NCI-H1694 (cell line): ENCODE data around the gene FARSB.

Experiments
- DNase-seq: peaks from one replicate; lab custom pipeline; 2025; lab: John Stamatoyannopoulos, UW

FARSB gene

GRCh38 chr2:222548992-222549391 lies 106.9 kb downstream of the FARSB start:
- DNase-seq, result no peak

GRCh38 chr2:222547083-222547482 lies 108.8 kb downstream of the FARSB start:
- DNase-seq, result no peak

DNA sequence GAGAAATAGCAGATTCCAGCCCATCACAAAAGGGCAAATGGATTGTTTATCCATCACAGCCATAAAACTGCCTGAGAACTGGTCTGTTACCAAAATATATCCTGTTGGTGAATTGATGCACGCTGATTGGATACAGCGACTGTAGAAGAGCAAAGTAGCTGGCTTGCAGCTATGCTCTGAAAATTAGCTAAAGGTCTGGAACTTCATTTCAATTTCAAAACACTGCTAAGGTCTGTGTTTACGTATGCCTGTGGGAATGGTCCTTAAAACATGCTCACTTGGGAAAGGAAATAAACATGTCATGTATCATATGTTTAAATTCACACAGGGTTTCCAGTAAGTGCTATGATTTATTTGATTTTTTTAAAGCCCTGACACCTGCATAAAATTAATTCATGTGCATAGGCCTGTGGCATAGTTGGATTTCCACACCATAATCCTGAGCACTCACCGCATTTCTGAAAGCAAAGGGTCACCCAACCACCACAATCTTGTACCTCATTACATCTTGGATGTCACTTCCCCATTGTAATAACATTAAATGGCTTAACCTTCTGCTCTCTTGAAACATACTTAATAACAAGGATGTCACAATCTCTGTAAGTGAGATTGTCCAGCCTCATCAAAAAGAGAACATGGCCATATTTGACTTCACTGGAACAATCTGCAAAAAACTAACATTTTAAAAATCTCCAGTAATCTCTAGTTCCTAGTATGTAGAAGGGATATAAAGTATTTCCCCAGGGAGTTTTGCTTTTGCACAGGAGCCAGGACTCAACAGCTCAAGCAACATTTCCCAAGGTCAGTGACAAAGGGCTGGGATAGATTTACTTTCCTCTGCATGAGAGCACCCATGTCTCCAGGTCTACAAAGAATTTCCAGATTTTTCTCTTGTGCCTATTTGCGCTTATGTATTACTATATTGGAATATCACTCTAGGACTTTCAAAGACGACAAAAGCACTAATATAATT lies 109.8 kb downstream of the FARSB start:
- no peak for DNase-seq

GRCh38 chr2:222544661-222545060 lies 111.2 kb downstream of the FARSB start:
- no peak for DNase-seq

DNA sequence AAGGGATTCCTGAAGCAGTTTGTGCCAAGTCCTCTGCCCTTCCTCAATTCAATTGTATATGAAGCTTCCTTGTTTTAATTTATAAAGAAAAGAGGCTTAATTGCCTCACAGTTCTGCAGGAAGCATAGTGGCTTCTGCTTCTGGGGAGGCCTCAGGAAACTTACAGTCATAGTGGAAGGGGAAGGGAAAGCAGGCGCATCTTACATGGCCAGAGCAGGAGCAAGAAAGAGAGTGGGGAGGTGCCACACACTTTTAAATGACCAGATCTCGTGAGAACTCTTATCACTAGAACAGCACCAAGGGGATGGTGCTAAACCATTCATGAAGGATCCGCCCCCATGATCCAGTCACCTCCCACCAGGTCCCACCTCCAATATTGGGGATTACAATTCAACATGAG lies 117.4 kb downstream of the FARSB start:
- no peak for DNase-seq

DNA sequence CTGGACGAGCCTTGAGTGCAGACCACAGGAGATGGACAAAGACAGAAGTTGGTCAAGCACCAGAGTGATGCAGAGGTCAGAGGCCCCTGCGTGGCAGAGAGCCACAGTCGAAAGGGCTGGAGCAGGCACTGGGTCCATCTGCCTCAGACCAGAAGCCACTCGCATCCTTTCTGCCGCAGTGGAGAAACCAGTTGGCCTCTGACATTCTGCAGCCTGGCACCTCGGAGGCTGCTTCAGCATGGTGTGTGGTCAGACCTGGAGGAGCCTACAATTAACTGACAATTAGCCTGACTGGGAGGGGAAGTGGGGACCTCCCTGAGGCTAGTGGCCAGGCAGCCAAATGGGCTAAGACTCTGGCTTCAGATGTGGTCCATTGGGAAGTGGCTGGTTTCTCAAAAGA lies 120.4 kb downstream of the FARSB start:
- no peak for DNase-seq

DNA sequence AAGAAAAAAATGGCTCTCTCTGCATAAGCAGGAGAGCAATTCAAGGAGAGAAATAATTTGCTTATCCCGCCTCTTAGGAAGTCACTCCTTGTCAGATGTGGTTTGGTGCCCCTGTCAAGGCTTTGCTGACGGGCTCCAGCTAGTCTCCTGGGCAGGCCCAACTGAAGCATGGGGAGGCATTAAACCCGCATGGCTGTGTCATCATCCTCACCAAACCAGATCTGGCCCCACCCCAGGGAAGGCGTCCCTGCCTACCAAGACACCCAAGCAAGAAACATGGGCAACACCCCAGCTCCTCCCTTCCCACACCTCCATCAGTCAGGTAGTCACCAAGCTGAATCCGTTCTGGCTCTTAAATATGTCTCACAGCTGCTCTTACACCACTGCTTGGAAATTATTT lies 123.6 kb downstream of the FARSB start:
- DNase-seq, result no peak

DNA sequence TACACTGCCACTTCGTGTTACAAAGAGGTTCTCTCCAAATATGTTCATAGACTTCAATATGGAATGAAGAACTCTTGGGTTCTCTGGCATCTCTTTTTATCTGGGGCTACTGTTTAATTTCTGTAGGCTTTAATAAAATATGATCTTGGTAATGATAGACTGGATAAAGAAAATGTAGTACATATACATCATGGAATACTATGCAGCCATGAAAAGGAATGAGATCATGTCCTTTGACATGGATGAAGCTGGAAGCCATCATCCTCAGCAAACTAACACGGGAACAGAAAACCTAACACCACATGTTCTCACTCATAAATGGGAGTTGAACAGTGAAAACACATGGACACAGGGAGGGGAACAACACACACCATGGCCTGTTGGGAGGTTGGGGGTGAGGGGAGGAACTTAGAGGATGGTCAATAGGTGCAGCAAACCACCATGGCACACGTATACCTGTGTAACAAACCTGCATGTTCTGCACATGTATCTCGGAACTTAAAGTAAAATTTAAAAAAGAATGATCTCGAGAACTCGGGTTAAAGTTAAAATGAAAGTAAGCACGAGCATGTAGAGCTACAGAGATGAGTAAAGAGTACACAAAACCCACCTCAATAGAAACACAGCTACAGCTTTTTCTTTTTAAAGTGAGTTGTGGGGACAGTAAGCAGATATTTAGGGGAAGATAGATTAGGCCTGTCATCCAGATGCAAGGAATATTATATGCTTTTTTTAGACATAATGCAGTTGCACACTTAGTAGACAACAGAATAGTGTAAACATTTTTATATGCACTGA lies 129.2 kb downstream of the FARSB start:
- DNase-seq, result no peak

GRCh38 chr2:222525811-222526210 lies 130.1 kb downstream of the FARSB start:
- DNase-seq, result no peak

GRCh38 chr2:222523783-222524544 lies 131.9 kb downstream of the FARSB start:
- DNase-seq, result no peak

DNA sequence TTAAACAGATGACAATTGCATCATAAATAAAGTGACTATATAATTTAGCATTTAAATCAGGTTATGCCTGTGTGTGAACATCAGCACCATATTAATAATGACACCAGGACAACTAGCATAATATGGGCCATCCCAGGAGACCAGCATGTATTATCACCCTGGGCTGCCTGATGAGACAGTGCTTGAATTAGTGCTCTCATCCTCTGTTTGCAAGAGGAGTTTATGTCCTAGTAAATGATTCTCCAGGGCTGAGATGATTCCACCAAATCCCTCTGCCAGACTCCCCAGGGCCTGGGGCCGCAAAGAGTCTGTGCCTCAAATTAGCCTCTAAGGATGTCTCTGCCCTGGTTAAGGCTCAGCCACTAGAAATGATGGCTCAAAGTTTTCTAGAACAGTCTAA lies 133.8 kb downstream of the FARSB start:
- no peak for DNase-seq

- no peak for DNase-seq
Observed at GRCh38 chr2:222521099-222521498, 134.8 kb downstream of the FARSB start.
